Myocyte (in vitro differentiated cells): ENCODE results near the gene IGF1R. TPM values are rescaled to one million over a fixed set of nuclear protein-coding genes. Genes with fewer than 3 reads are reported as not detected.

Source experiments
- DNase-seq: peaks from one replicate; pipeline ENCODE4 v3.0.0-alpha.2; 2012; ENCODE audit warnings: low read depth
- total RNA-seq: library from RNA; depleted of rRNA; stranded (reverse); fragments of >200 nt; gene quantifications from 2 replicates; pipeline ENCODE4 v1.2.3, GENCODE V29; 2014

IGF1R gene
- total RNA-seq, 1 donor from 2014 or later, result 21.2 TPM

DNA sequence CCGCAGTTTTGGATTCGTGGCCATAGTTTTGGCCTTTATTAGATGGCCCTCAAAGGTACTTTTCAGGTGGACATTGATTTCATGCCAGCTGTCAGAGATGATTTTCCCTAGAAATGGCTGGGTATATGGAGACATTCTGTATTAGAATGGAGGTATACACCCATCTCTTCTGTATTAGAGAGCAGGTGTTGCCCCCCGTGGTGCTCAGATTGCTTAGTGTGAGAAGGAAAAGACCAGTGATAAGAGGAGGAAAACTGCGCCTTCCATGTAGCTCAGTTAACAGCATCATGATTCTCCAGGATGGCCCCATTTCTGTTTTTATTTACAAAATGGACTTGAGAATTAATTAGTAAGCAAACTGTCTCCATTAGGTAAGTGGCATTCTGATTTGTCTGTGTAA, 145.9 kb downstream of the IGF1R start:
- no peak for DNase-seq

GRCh38 chr15:98794748-98795147, 146.4 kb downstream of the IGF1R start:
- DNase-seq, result no peak

GRCh38 chr15:98795980-98796379, 147.6 kb downstream of the IGF1R start:
- DNase-seq, result no peak

GRCh38 chr15:98796685-98797357, 148.5 kb downstream of the IGF1R start:
- no peak for DNase-seq

GRCh38 chr15:98798375-98798893, 150.1 kb downstream of the IGF1R start:
- no peak for DNase-seq

- DNase-seq, result no peak
Observed at GRCh38 chr15:98799461-98800390, 151.4 kb downstream of the IGF1R start.

DNA sequence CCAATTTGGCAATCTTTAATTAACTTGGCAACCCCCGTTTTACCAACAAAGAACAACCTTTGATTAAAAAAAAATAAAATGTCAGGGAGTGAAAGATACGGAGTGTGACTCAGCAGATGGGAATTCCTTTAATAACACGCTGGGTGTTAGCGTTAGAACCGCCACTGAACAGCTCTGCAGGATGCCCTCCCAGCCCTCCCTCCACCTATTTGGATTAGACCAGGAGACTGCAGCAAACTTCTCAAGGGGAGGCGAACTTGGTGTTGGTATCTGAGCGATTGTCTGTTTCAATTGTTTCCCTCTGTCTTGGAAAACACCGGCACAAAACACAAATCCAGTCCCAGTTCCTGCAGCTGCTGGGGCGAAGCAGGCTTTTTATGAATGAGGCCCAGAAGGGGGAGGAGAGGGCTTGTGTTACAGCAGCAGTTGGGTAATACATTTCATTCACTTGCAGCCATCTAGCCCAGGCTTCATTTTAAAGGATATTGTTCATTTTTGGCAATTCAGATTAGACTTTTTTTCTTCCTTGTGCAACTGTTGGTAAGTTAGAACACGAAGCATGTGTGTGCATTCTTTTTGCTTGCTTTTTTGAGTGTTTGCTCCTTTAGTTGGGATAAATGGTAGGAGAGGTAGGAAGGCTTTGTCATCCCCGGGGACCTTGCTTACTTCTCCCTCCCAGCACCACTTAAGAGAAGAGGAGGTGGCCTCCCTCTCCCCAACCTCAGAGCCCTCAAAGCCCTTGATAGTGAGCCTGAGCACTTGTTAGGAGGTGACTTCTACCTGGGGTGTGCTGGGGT, 152.3 kb downstream of the IGF1R start:
- DNase-seq, result peak; percentile 84

DNA sequence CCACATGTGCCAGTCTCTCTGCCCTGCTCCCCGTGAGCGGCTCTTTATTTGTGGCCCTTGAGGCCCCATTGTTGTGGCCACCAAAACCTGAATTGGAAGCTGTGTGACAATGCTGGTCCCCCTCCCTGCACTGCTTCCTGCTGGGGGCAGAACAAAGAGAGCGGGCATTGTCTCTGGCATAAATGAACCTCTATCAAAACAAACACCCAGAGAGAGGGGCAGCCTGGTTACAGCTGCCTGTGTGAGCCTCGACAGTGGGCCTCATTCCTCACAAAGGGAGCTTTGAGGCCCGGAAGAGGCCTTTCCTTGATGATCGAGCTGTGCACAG, 152.9 kb downstream of the IGF1R start:
- DNase-seq, result no peak

DNA sequence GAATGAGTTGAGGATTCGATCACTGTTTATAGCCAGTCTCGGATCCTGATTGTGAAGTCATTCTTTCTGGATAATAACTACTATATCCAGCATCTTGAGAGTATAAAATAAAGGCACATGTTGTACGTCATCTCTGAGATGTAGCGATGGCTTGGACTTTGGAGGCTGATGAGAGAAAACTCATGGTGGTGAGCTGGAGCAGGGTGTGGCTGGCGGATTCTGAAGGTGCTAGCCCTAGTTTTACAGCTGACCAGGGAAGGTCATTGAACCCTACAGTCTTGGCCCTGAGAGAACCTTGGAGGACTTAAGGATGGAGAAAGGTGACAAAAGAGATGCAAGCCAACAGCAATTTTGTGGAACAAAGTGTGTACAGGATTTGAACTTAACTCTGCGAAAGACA, 153.8 kb downstream of the IGF1R start:
- no peak for DNase-seq

DNA sequence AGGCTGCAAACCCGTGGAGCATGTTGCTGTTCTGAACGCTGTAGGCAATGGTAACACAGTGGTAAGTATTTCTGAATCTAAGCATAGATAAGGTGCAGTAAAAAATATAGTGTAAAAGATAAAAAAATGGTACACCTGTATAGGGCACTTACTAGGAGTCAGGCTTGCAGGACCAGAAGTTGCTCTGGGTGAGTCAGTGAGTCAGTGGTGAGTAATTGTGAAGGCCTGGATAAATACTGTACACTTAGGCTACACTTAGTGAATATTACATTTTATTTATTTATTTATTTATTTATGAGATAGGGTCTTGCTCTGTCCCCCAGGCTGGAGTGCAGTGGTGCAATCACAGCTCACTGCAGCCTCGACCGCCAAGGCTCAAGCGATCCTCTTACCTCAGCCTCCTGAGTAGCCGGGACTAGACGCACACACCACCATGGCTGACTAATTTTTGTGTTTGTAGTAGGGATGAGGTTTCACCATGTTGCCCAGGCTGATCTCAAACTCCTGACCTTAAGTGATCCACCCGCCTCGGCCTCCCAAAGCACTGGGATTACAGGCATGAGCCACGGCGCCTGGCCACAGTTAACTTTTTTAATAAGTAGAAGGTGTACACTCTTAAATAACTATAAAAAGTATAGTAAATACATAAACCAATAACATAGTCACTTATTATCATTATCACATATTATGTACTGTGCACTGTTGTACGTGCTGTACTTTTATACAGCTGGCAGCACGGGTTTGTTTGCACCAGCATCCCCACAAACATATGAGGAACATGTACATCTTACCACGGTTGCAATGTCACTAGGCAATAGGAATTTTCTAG, 155.1 kb downstream of the IGF1R start:
- no peak for DNase-seq

DNA sequence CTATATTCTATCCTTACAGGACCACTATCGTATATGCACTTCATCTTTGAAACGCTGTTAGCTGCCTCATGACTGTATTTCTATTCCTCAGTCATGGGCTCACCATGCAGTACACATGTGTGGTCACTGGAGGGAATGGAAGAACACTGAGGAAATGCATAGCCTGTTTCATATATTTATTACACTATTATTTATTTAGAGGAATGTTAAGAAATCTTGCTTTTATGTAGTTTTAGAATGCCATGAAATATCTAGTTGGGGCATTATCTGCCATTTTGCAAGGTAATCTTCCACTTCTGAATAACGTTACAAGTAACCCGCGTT, 155.7 kb downstream of the IGF1R start:
- DNase-seq, result no peak

GRCh38 chr15:98805434-98806274, 157.3 kb downstream of the IGF1R start:
- no peak for DNase-seq

GRCh38 chr15:98806275-98806895, 158.0 kb downstream of the IGF1R start:
- no peak for DNase-seq

- DNase-seq, result peak; percentile 59
Observed at GRCh38 chr15:98807262-98807661, 158.9 kb downstream of the IGF1R start.

GRCh38 chr15:98809273-98809672, 160.9 kb downstream of the IGF1R start:
- DNase-seq, result no peak

GRCh38 chr15:98812716-98813446, 164.5 kb downstream of the IGF1R start:
- no peak for DNase-seq

DNA sequence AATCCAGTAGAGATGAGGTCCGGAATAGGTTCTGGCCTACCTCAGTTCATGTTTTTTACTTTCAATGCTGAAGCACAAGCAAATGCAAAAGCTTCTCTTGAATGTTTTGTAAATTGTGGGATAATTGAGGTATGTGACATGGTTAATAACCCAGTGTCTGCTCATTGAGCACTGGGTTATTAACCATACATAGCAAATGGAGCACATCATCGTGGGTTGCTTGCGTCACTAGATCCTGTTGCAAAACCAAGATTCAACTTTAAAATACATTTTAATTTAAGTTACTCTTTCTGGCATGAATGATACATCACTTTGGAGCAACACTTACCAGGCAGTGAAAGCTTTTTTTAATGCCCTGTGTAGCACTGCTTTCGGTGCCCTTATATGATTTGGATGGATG, 165.6 kb downstream of the IGF1R start:
- DNase-seq, result no peak

- DNase-seq, result no peak
Observed at GRCh38 chr15:98815207-98815606, 166.9 kb downstream of the IGF1R start.

GRCh38 chr15:98817745-98818144, 169.4 kb downstream of the IGF1R start:
- no peak for DNase-seq
